Measurements from ENCODE around the gene CASP4. TPM values are rescaled to one million over a fixed set of nuclear protein-coding genes. Genes with fewer than 3 reads are reported as not detected.

Gene CASP4
- polyA plus RNA-seq, 4 donors, result 82.8 to 113 (median 85.6) TPM

DNA sequence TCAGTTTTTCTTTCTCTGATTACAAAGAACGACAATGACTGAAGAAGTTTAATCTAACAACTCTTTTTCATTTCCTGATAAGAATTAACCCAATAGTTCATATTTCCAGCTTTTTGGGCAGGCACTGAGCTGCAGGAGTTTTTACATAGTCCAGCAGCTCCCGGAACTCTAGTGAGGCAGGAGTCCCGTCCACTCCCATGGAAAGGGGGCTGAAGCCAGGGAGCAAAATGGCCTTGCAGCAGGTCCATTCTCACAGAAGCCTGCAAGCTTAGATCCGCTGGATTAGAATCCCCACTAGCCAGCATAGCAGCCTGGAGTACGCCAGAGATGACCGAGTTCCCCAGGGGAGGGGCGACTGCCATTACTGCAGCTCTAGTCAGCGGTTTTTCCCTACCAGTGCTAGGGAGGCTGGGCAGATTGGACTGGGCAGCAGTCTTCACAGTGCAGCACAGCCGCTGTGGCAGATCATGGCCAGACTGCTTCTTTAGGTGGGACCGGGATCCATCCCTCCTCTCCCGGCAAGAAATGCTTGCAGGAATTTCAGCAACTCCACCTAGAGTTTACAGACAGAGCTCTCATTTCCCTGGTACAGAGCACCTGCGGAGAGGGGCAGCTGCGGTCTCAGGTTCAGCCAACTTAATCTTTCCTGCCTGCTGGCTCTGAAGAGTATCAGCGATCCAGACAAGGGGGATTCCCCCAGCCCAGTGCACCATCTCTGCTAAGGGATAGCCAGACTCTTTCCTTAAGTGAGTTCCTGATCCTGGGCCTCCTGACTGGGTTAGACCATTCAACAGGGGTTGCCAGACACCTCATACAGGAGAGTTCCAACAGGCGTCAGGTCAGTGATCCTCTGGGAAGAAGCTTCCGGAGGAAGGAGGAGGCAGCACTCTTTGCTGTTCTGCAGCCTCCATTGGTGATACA is 742 bp upstream of the CASP4 start:
- DNase-seq (peak; percentile 37 to 56), FAIRE-seq (no peak)
- H3K36me3 ChIP-seq (ENCODE audit: control insufficient read depth in 3 of 3, insufficient read depth in 2 of 3, low read depth in 1 of 3, low read length in 3 of 3), result no peaks in the 10 kb centered on the region
- peaks cover 6 to 10% (median 8%) of the 10 kb centered on the region in 3 donors for H3K4me1 ChIP-seq (ENCODE audit: control insufficient read depth in 3 of 3, insufficient read depth in 2 of 3, low read depth in 1 of 3, low read length in 2 of 3)
- peak overlapping the region; percentile 79 to 93 (median 91) for H3K27ac ChIP-seq (ENCODE audit: low read depth in 1 of 3, low read length in 2 of 3)
- H3K4me3 ChIP-seq (ENCODE audit: low read depth in 1 of 3, low read length in 3 of 3), result peak overlapping the region in 2 of 3 donors; percentile 38 to 70
- H3K9me3 ChIP-seq (ENCODE audit: control insufficient read depth in 2 of 2, insufficient read depth in 1 of 2, low read depth in 1 of 2, low read length in 1 of 2), result peaks cover 0 to 16% of the 10 kb centered on the region in 2 donors
- 29 to 67% (median 39%) methylated on average over 16 of the region's 16 CpGs for WGBS, 3 donors
- H3K27me3 ChIP-seq (ENCODE audit: control insufficient read depth in 3 of 3, insufficient read depth in 3 of 3, low read length in 3 of 3), result no peaks in the 10 kb centered on the region

DNA sequence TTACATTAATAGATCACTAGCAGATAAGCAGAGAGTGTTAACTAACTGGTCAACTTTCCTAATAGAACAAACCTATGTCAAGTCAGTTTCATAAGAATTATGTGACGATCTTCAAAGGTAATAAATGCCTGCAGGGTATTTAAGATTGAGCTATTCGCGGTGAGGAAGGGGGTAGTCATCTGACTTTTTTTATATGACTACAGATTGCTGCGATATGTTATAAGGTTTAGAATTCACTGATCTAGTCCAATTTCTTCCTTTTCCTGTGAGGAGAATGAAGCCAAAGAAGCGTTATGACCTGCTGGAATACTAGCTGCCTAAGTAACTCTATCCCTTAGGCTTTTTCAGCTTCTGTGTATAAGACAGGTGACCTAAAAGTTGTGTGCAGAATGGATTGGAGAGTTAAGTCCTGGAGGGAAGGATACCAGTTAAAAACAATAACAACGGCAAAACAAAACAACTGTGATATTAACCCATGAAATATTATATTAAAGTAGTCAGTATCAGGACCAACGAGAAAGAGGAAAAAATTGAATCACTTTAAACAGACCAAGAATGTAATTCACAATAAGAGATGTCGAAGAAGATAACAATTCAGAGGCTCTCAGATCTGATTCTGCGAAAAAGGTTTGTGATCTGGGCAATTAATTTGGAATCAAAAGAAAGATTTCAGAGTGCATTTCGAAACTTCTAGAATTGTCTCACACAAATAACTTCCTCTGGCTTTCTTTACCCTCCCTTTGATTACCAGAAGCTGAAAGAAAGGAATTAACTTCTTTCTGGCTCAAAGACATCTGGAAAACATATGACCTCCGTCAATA is 630 bp downstream of the CASP4 start:
- FAIRE-seq (no peak), DNase-seq (peak; percentile 29 to 48)

DNA sequence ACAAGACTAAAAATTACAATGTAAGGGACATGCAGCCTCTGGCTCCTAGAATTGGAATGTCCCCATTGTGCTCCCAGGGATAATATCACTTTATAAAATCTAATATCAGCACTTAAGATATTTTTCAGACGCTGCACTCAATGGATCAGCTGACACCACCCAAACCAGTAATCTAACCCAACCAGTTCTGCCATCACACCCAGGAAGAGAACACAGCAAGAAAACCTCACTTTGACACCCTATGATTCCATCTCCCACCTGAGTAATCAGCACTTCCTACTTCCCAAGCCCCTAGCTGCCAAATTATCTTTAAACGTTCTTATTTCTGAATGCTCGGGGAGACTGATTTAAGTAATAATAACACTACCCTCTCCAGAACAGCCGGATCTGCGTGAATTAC is 2.6 kb downstream of the CASP4 start:
- WGBS, 3 donors, result 76 to 87% (median 86%) methylated on average over 5 of the region's 5 CpGs
- Histone ChIP-seq H3K9me3 (ENCODE audit: control insufficient read depth in 2 of 2, insufficient read depth in 1 of 2, low read depth in 1 of 2, low read length in 1 of 2) (peaks cover 0 to 13% of the 10 kb centered on the region in 2 donors), H3K4me1 (ENCODE audit: control insufficient read depth in 3 of 3, insufficient read depth in 2 of 3, low read depth in 1 of 3, low read length in 2 of 3) (peaks cover 8 to 10% (median 8%) of the 10 kb centered on the region in 3 donors), H3K27me3 (ENCODE audit: control insufficient read depth in 3 of 3, insufficient read depth in 3 of 3, low read length in 3 of 3) (no peaks in the 10 kb centered on the region), H3K27ac (ENCODE audit: low read depth in 1 of 3, low read length in 2 of 3) (no peak overlapping the region), H3K36me3 (ENCODE audit: control insufficient read depth in 3 of 3, insufficient read depth in 2 of 3, low read depth in 1 of 3, low read length in 3 of 3) (peaks cover 0 to 7% (median 5%) of the 10 kb centered on the region in 3 donors), H3K4me3 (ENCODE audit: low read depth in 1 of 3, low read length in 3 of 3) (no peak overlapping the region)
- DNase-seq (no peak), FAIRE-seq (no peak)

More for the DNA sequence above, 630 bp downstream of the CASP4 start:
- Histone ChIP-seq H3K27me3 (ENCODE audit: control insufficient read depth in 3 of 3, insufficient read depth in 3 of 3, low read length in 3 of 3) (no peaks in the 10 kb centered on the region), H3K4me3 (ENCODE audit: low read depth in 1 of 3, low read length in 3 of 3) (peak overlapping the region; percentile 38 to 70 (median 63)), H3K27ac (ENCODE audit: low read depth in 1 of 3, low read length in 2 of 3) (peak overlapping the region; percentile 79 to 93 (median 91)), H3K36me3 (ENCODE audit: control insufficient read depth in 3 of 3, insufficient read depth in 2 of 3, low read depth in 1 of 3, low read length in 3 of 3) (no peaks in the 10 kb centered on the region), H3K4me1 (ENCODE audit: control insufficient read depth in 3 of 3, insufficient read depth in 2 of 3, low read depth in 1 of 3, low read length in 2 of 3) (peaks cover 8 to 10% (median 8%) of the 10 kb centered on the region in 3 donors), H3K9me3 (ENCODE audit: control insufficient read depth in 2 of 2, insufficient read depth in 1 of 2, low read depth in 1 of 2, low read length in 1 of 2) (peaks cover 0 to 9% of the 10 kb centered on the region in 2 donors)
- 1 to 8% (median 3%) methylated on average over 11 of the region's 11 CpGs for WGBS, 3 donors

DNA sequence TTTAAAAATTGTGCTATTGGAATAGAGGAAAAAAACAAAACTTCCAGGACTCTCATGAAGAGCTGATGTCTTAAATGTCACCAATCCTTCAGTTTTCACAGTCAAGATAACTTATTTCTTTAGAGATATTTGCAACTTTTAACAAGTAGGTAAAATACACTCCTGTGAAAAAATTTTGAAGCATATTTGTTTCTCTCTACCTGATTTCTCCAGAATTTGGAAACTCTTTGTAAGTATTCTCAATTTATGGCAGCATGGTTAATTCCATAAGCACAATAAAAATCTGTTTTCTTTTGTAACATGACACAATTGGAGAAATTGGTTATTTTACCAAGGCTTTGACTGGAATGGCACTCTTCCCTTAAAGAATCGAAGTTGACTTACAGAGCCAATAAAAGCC is 4.1 kb downstream of the CASP4 start:
- FAIRE-seq, result no peak
- H3K36me3 ChIP-seq (ENCODE audit: control insufficient read depth in 3 of 3, insufficient read depth in 2 of 3, low read depth in 1 of 3, low read length in 3 of 3), result peaks cover 0 to 7% (median 5%) of the 10 kb centered on the region in 3 donors
- no peak overlapping the region for H3K27ac ChIP-seq (ENCODE audit: low read depth in 1 of 3, low read length in 2 of 3)
- no peak for DNase-seq
- no peaks in the 10 kb centered on the region for H3K27me3 ChIP-seq (ENCODE audit: control insufficient read depth in 3 of 3, insufficient read depth in 3 of 3, low read length in 3 of 3)
- 98 to 100% (median 100%) methylated on average over 1 of the region's 1 CpG for WGBS, 3 donors
- peaks cover 6 to 8% (median 8%) of the 10 kb centered on the region in 3 donors for H3K4me1 ChIP-seq (ENCODE audit: control insufficient read depth in 3 of 3, insufficient read depth in 2 of 3, low read depth in 1 of 3, low read length in 2 of 3)
- peaks cover 0 to 13% of the 10 kb centered on the region in 2 donors for H3K9me3 ChIP-seq (ENCODE audit: control insufficient read depth in 2 of 2, insufficient read depth in 1 of 2, low read depth in 1 of 2, low read length in 1 of 2)
- no peak overlapping the region for H3K4me3 ChIP-seq (ENCODE audit: low read depth in 1 of 3, low read length in 3 of 3)

DNA sequence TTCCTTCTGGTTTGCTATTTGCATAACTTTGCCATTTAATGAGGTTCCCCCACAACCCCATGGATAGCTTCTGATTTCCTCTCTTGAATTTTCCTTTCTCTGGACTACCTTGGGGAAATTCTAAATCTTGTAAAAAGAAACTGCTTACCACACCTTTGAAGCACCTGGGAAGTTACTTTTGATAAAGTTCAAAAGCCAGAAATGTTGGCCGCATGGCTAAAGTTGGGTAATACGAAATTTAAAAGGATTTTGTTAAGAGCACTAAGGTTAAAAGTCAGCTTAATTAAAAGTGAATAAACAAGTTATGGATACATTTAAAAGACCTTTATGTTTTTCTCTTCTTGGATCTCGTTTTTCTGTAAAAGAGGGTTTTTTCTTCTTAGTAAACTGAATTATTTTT is 5.5 kb downstream of the CASP4 start:
- H3K36me3 ChIP-seq (ENCODE audit: control insufficient read depth in 3 of 3, insufficient read depth in 2 of 3, low read depth in 1 of 3, low read length in 3 of 3), result peaks cover 0 to 7% (median 5%) of the 10 kb centered on the region in 3 donors
- DNase-seq, result no peak
- peaks cover 0 to 13% of the 10 kb centered on the region in 2 donors for H3K9me3 ChIP-seq (ENCODE audit: control insufficient read depth in 2 of 2, insufficient read depth in 1 of 2, low read depth in 1 of 2, low read length in 1 of 2)
- no peak for FAIRE-seq
- H3K4me1 ChIP-seq (ENCODE audit: control insufficient read depth in 3 of 3, insufficient read depth in 2 of 3, low read depth in 1 of 3, low read length in 2 of 3), result peaks cover 0 to 8% (median 5%) of the 10 kb centered on the region in 3 donors
- 83 to 91% (median 90%) methylated on average over 3 of the region's 3 CpGs for WGBS, 3 donors
- H3K27ac ChIP-seq (ENCODE audit: low read depth in 1 of 3, low read length in 2 of 3), result no peak overlapping the region
- H3K27me3 ChIP-seq (ENCODE audit: control insufficient read depth in 3 of 3, insufficient read depth in 3 of 3, low read length in 3 of 3), result no peaks in the 10 kb centered on the region
- no peak overlapping the region for H3K4me3 ChIP-seq (ENCODE audit: low read depth in 1 of 3, low read length in 3 of 3)

- Histone ChIP-seq H3K4me3 (ENCODE audit: low read depth in 1 of 3, low read length in 3 of 3) (no peak overlapping the region), H3K36me3 (ENCODE audit: control insufficient read depth in 3 of 3, insufficient read depth in 2 of 3, low read depth in 1 of 3, low read length in 3 of 3) (peaks cover 8 to 12% (median 9%) of the 10 kb centered on the region in 3 donors), H3K27me3 (ENCODE audit: control insufficient read depth in 3 of 3, insufficient read depth in 3 of 3, low read length in 3 of 3) (no peaks in the 10 kb centered on the region), H3K4me1 (ENCODE audit: control insufficient read depth in 3 of 3, insufficient read depth in 2 of 3, low read depth in 1 of 3, low read length in 2 of 3) (peaks cover 0 to 3% (median 0%) of the 10 kb centered on the region in 3 donors), H3K27ac (ENCODE audit: low read depth in 1 of 3, low read length in 2 of 3) (no peak overlapping the region), H3K9me3 (ENCODE audit: control insufficient read depth in 2 of 2, insufficient read depth in 1 of 2, low read depth in 1 of 2, low read length in 1 of 2) (peaks cover 0 to 5% of the 10 kb centered on the region in 2 donors)
- 95 to 99% (median 97%) methylated on average over 3 of the region's 3 CpGs for WGBS, 3 donors
- FAIRE-seq (no peak), DNase-seq (no peak)
Observed at GRCh38 chr11:104957280-104957679, 11.1 kb downstream of the CASP4 start.

GRCh38 chr11:104956528-104956927 is 11.8 kb downstream of the CASP4 start:
- FAIRE-seq, result no peak
- H3K4me3 ChIP-seq (ENCODE audit: low read depth in 1 of 3, low read length in 3 of 3), result no peak overlapping the region
- H3K9me3 ChIP-seq (ENCODE audit: control insufficient read depth in 2 of 2, insufficient read depth in 1 of 2, low read depth in 1 of 2, low read length in 1 of 2), result peaks cover 0 to 5% of the 10 kb centered on the region in 2 donors
- peak; percentile 8 to 36 for DNase-seq
- peaks cover 0 to 3% (median 0%) of the 10 kb centered on the region in 3 donors for H3K4me1 ChIP-seq (ENCODE audit: control insufficient read depth in 3 of 3, insufficient read depth in 2 of 3, low read depth in 1 of 3, low read length in 2 of 3)
- no peak overlapping the region for H3K27ac ChIP-seq (ENCODE audit: low read depth in 1 of 3, low read length in 2 of 3)
- H3K27me3 ChIP-seq (ENCODE audit: control insufficient read depth in 3 of 3, insufficient read depth in 3 of 3, low read length in 3 of 3), result no peaks in the 10 kb centered on the region
- peaks cover 8 to 11% (median 9%) of the 10 kb centered on the region in 3 donors for H3K36me3 ChIP-seq (ENCODE audit: control insufficient read depth in 3 of 3, insufficient read depth in 2 of 3, low read depth in 1 of 3, low read length in 3 of 3)

DNA sequence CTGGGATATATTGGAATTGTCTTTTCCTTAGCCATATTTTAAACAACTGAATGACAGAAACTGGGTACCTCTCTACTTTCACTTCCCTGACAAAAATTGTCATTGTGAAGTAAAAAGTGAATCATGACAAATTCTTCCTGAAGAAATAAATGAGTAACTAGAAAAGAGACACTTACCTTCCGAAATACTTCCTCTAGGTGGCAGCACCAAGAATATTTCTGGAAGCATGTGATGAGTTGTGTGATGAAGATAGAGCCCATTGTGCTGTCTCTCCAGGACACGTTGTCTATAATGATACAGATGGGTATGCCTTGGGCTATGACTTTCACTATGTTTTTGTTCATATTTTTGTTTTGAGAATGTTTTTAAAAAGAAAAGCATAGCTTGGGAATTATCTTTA is 21.5 kb downstream of the CASP4 start:
- H3K4me1 ChIP-seq (ENCODE audit: control insufficient read depth in 3 of 3, insufficient read depth in 2 of 3, low read depth in 1 of 3, low read length in 2 of 3), result no peaks in the 10 kb centered on the region
- H3K27me3 ChIP-seq (ENCODE audit: control insufficient read depth in 3 of 3, insufficient read depth in 3 of 3, low read length in 3 of 3), result no peaks in the 10 kb centered on the region
- H3K27ac ChIP-seq (ENCODE audit: low read depth in 1 of 3, low read length in 2 of 3), result no peak overlapping the region
- peak; percentile 70 to 73 for DNase-seq
- FAIRE-seq, result peak; percentile 33
- H3K4me3 ChIP-seq (ENCODE audit: low read depth in 1 of 3, low read length in 3 of 3), result no peak overlapping the region
- WGBS, 3 donors, result 8 to 10% (median 8%) methylated on average over 2 of the region's 2 CpGs
- no peaks in the 10 kb centered on the region for H3K9me3 ChIP-seq (ENCODE audit: control insufficient read depth in 2 of 2, insufficient read depth in 1 of 2, low read depth in 1 of 2, low read length in 1 of 2)
- H3K36me3 ChIP-seq (ENCODE audit: control insufficient read depth in 3 of 3, insufficient read depth in 2 of 3, low read depth in 1 of 3, low read length in 3 of 3), result peaks cover 15 to 30% (median 15%) of the 10 kb centered on the region in 3 donors

Measured in small intestine (tissue), 7 donors.